ENCODE results near the gene TBC1D4.

Gene TBC1D4

GRCh38 chr13:75425216-75426009 is 56.6 kb downstream of the TBC1D4 start:
- peak; percentile 38 for FAIRE-seq
- no peak for TF ChIP-seq POLR2A (IDR thresholded peaks at IDR 0.05; ENCODE audit: low read depth, low read length)
- no peak for DNase-seq (ENCODE audit: insufficient read length, low spot score)

GRCh38 chr13:75423946-75424345 is 58.0 kb downstream of the TBC1D4 start:
- no peak for FAIRE-seq
- no peak for TF ChIP-seq POLR2A (IDR thresholded peaks at IDR 0.05; ENCODE audit: low read depth, low read length)
- DNase-seq (ENCODE audit: insufficient read length, low spot score) = no peak

GRCh38 chr13:75422028-75422427 is 59.9 kb downstream of the TBC1D4 start:
- DNase-seq (ENCODE audit: insufficient read length, low spot score) (no peak), FAIRE-seq (no peak)
- no peak for TF ChIP-seq POLR2A (IDR thresholded peaks at IDR 0.05; ENCODE audit: low read depth, low read length)

- no peak for TF ChIP-seq POLR2A (IDR thresholded peaks at IDR 0.05; ENCODE audit: low read depth, low read length)
- DNase-seq (ENCODE audit: insufficient read length, low spot score) (no peak), FAIRE-seq (no peak)
Measured at GRCh38 chr13:75421133-75421532, 60.8 kb downstream of the TBC1D4 start.

GRCh38 chr13:75419656-75420055 is 62.3 kb downstream of the TBC1D4 start:
- no peak for FAIRE-seq
- no peak for TF ChIP-seq POLR2A (IDR thresholded peaks at IDR 0.05; ENCODE audit: low read depth, low read length)
- no peak for DNase-seq (ENCODE audit: insufficient read length, low spot score)

- FAIRE-seq = peak; percentile 23
- TF ChIP-seq POLR2A (IDR thresholded peaks at IDR 0.05; ENCODE audit: low read depth, low read length) = no peak
- DNase-seq (ENCODE audit: insufficient read length, low spot score) = no peak
Measured at GRCh38 chr13:75418997-75419396, 63.0 kb downstream of the TBC1D4 start.

- DNase-seq (ENCODE audit: insufficient read length, low spot score) = no peak
- no peak for TF ChIP-seq POLR2A (IDR thresholded peaks at IDR 0.05; ENCODE audit: low read depth, low read length)
- no peak for FAIRE-seq
Measured at GRCh38 chr13:75418186-75418843, 63.7 kb downstream of the TBC1D4 start.

GRCh38 chr13:75417656-75418055 is 64.3 kb downstream of the TBC1D4 start:
- DNase-seq (ENCODE audit: insufficient read length, low spot score) (no peak), FAIRE-seq (peak; percentile 27)
- TF ChIP-seq POLR2A (IDR thresholded peaks at IDR 0.05; ENCODE audit: low read depth, low read length) = no peak

GRCh38 chr13:75417012-75417384 is 65.0 kb downstream of the TBC1D4 start:
- DNase-seq (ENCODE audit: insufficient read length, low spot score) (peak; percentile 26), FAIRE-seq (peak; percentile 92)
- TF ChIP-seq POLR2A (IDR thresholded peaks at IDR 0.05; ENCODE audit: low read depth, low read length) = no peak

GRCh38 chr13:75416327-75417011 is 65.5 kb downstream of the TBC1D4 start:
- DNase-seq (ENCODE audit: insufficient read length, low spot score) (no peak), FAIRE-seq (peak; percentile 33)
- TF ChIP-seq POLR2A (IDR thresholded peaks at IDR 0.05; ENCODE audit: low read depth, low read length) = no peak

GRCh38 chr13:75415694-75416093 is 66.3 kb downstream of the TBC1D4 start:
- DNase-seq (ENCODE audit: insufficient read length, low spot score) (no peak), FAIRE-seq (peak; percentile 83)
- TF ChIP-seq POLR2A (IDR thresholded peaks at IDR 0.05; ENCODE audit: low read depth, low read length) = no peak

GRCh38 chr13:75415171-75415570 is 66.8 kb downstream of the TBC1D4 start:
- TF ChIP-seq POLR2A (IDR thresholded peaks at IDR 0.05; ENCODE audit: low read depth, low read length) = no peak
- DNase-seq (ENCODE audit: insufficient read length, low spot score) = no peak
- FAIRE-seq = peak; percentile 38

- FAIRE-seq (peak; percentile 70), DNase-seq (ENCODE audit: insufficient read length, low spot score) (no peak)
- no peak for TF ChIP-seq POLR2A (IDR thresholded peaks at IDR 0.05; ENCODE audit: low read depth, low read length)
Measured at GRCh38 chr13:75414036-75414827, 67.7 kb downstream of the TBC1D4 start.

All from H54 (cell line).